LoVo (cell line): Measurements from ENCODE around the gene PUM2.
"Not testable (repeated sequence)": the region's sequence is repeated elsewhere in the genome, so short reads cannot be mapped to it uniquely, and the experiment has no call there.

Source experiments
- DNase-seq: peaks from one replicate; pipeline ENCODE4 v3.0.0-alpha.2; 2016; ENCODE audit warnings: low spot score

Gene PUM2

GRCh38 chr2:20368706-20369105 is 18.1 kb upstream of the PUM2 start:
- no peak for DNase-seq

DNA sequence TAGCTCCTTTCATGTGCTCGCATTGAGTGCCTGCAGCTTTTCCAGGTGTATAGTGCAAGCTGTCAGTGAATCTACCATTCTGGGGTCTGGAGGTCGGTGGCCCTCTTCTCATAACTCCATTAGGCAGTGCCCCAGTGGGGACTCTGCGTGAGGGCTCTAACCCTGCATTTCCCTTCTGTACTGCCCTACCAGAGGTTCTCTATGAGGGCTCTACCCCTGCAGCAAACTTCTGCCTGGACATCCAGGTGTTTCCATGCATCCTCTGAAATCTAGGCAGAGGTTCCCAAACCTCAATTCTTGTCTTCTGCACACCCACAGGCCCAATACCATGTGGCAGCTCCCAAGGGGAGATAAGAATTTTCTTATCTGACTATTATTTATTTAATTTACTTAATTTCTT is 17.3 kb upstream of the PUM2 start:
- not testable (repeated sequence) for DNase-seq

DNA sequence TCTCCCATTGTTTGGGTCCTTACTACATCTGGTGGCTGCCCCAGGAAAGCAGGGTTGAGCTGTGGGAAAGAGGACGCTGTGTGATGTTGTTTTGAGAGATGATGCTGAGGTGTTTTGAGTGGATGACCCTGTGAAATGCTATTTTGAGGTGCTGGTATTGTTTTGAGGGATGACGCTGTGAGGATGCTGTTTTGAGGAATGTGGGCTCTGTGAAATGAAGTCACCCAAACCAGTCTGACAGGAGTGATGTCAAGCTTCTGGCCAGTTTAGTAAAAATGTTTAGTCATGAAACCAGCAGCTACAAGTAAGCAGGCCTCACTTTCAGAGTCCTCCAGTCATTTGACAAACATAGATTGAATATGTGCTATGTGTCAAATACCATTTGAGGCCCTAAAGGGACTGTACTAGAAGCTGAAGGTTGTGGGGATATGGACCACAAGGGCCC is 16.1 kb upstream of the PUM2 start:
- no peak for DNase-seq

DNA sequence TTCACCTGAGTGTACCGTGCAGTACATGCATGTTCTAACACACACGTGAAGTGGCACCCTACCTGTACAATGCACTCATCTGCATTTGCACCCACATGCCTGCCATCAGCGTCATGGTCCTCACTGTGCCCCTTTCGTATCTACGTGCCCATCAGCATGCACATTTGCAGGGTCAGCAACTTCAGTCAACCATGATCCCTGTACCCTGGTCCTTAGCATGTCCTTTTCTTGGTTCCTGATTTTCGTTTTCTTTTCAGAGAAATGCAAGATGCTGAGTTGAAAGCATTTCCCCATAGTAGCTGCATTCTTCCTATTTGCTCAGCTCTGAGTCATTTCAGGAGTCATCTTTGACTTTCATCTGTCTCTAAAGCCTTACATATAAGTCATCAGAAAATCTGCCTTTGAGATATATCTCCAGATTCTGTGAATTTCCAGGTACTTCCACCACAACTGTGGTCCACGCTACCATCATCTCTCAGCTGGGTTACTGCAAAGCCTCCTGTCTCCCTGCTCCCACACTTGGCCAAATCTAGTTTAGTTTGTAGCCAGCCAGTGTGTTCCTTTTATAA is 14.7 kb upstream of the PUM2 start:
- DNase-seq = no peak

DNA sequence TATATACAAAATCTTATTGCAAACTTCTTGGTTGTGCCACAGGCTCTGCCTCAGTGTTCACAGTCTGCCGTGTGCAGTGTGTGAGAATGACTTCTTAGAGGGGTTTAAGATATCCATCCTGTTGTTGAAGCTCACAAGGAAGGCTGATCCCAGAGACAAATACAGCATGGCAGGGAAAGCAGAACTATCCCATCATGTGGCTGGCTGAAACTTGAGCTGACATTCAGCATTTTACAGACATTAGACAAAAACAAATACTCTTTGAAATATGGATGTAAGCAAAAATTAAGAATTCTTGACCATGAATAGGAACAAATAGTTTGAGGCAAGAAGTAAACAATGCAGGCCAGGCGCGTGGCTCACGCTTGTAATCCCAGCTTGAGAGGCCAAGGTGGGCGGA is 12.9 kb upstream of the PUM2 start:
- DNase-seq = no peak

DNA sequence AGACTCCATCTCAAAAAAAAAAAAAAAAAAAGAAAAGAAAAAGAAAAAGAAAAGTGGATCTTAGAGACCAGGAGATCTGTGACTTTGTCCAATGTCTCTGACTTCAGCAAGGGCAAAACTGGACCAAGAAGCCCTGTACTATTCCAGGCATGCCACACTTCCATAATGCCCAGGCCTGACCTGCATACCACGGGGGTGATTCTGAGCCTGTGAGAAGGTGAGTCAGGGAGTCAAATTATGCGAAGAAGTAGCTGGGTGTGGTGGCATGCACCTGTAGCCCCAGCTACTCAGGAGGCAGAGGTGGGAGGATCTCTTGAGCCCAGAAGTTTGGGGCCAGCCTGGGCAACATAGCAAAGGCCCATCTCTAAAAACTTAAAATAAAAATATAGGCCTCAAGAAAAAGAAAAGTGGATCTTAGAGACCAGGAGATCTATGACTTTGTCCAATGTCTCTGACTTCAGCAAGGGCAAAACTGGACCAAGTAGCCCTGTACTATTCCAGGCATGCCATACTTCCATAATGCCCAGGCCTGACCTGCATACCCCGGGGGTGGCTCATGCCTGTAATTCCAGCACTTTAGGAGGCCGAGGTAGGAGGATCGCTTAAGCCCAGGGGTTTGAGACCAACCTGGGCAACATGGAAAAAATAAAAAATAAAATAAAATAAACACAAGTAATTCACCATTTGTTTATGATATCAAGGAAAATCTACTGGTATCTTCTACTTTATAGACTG is 12.2 kb upstream of the PUM2 start:
- DNase-seq = no peak

GRCh38 chr2:20361893-20362292 is 11.2 kb upstream of the PUM2 start:
- DNase-seq = no peak

GRCh38 chr2:20359096-20359495 is 8.5 kb upstream of the PUM2 start:
- no peak for DNase-seq

DNA sequence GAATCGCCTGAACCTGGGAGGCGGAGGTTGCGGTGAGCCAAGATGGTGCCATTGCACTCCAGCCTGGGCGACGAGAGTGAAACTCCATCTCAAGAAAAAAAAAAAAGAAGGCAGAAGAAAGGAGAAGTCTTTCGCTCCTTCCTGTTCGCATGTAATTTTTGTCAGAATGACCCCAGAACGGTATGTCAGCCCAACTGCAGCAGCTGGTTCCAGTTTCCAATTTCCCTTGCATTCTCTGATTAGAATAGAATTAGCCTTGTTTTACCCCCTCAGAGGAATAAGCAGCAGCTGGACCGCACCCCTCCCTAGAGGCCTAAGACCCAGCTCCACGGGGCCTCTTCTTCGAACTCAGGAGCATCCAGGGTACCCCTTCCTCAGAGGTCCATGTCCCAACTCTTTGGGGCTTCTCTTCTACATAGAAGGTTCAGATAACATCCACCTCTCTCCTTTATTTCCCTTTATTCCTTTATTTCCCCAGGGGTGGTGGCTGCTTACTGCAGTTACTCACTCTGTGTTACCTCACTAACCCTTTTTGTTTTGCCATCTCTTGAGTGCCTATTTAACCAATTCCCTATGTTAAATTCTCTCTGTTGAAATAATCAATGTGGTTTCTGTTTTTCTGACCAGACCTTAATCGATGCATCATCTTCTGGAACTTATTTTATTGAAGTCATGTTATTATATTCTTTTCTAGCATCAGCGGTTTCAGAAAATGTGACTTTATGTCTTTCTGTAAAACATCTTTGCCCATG is 7.2 kb upstream of the PUM2 start:
- no peak for DNase-seq

- DNase-seq = peak; percentile 63
These were observed 5.4 kb upstream of the PUM2 start for GRCh38 chr2:20356042-20356441.

- no peak for DNase-seq
These were observed 4.5 kb upstream of the PUM2 start for GRCh38 chr2:20355131-20355530.

- no peak for DNase-seq
These were observed 2.8 kb upstream of the PUM2 start for GRCh38 chr2:20353241-20353992.

GRCh38 chr2:20352581-20353216 is 2.1 kb upstream of the PUM2 start:
- DNase-seq = no peak

DNA sequence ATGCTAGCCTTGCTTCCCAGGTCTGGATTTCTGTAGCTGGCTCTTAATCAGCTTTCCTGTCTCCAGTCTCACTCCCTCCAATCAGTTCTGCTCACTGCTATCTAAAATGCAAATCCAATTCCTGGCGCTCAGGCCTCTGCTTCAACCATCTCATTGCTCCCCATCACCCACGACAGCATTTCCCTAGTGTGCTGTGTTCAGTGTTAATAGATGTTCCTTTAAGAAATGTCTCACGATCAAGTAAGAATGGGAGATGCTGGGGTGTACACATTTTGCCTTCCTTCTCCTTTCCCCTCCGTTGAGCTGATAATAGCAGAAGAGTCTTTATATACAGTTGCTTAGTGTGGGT is 1.6 kb upstream of the PUM2 start:
- DNase-seq = no peak

GRCh38 chr2:20351555-20352229 is 1.0 kb upstream of the PUM2 start:
- peak; percentile 16 for DNase-seq

GRCh38 chr2:20350041-20350712 is 467 bp downstream of the PUM2 start:
- peak; percentile 20 for DNase-seq

DNA sequence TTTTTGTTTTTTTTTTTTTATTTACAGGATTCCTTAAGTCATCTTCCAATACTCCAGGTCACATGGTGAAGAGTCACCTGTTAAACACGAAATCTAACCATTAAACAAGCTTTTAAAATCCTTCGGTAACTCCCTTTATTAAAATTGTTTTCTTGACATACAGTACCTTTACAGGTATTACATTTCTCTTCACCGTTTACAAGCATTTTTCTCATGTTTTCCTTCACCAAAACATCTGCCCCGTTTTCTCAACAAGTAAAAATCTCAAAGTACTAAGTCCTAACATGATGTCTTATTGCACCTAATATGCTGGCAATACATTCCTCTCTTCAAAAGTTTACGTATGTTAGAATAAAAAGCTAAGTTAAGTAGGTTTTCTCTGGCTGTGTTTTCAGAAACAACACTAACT is 1.1 kb downstream of the PUM2 start:
- DNase-seq = no peak

- no peak for DNase-seq
These were observed 2.1 kb downstream of the PUM2 start for GRCh38 chr2:20348542-20348941.

- no peak for DNase-seq
These were observed 3.9 kb downstream of the PUM2 start for GRCh38 chr2:20346565-20347381.

DNA sequence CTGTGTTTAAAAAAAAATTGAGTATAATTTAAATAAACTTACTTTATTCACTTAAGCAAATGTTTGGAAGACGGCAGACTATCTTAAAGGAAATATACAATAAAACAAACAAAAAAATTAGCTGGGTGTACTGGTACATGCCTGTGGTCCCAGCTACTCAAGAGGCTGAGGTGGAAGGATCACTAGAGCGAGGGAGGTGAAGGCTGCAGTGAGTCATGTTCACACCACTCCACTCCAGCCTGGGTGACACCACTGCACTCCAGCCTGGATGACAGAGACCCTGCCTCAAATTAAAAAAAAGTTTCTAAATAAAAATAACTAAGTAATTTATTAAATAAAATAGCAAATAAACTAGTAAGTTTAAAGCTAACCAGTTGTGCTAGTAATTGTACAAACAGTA is 7.5 kb downstream of the PUM2 start:
- DNase-seq = no peak
